Stimulated activated CD4-positive, alpha-beta T cell treated with anti-CD3 and anti-CD28 coated beads, Interleukin-1b, Interleukin-23, amount 100 ng/mL, for 1 hour (primary cell): ENCODE measurements around the gene PTPRK.

Experiments used
- DNase-seq, 2 donors: peaks; one replicate each; pipeline ENCODE4 v3.0.0-alpha.2; 2020; ENCODE audit warnings: low read depth in 2 of 2

The PTPRK gene

GRCh38 chr6:128515550-128516513 lies 4.6 kb downstream of the PTPRK start:
- DNase-seq = no peak

DNA sequence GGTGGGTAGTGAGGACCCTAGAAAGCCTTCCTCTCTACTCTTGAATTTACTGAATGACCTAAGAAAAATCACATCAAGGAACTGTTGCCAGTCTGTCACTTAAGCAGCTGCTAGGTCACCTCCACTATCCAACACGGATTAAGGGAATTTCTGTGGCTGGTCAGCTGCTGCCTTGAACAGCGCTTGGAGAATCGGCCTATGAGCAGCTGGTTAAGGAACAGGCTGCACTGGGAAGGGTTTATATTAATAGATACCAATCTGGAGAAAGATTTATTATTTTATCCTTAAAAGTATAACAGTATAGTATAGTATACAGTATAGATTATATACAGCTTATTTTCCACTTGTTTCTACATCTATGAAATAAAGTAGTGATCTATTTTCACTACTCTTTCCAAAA lies 6.5 kb downstream of the PTPRK start:
- DNase-seq = no peak

DNA sequence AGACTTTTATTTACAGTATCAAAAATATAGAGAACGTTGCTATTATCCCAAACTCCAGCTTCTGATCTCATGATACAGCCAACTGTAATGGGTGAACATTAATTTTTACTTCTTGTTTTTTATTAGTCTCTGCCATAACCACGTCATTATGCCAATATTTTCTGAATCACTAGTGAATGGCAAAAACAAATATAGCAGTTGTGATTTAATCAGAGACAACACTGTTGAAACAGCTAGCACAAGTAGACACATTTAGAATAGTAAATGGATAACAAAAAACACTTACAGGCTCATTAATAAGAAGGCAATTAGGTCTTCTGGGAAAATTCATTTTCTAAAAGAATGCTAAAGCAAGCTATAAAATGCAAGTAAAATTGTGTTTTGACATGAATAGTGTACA lies 8.1 kb downstream of the PTPRK start:
- DNase-seq = no peak

- no peak for DNase-seq
Measured at GRCh38 chr6:128511506-128511905, 8.9 kb downstream of the PTPRK start.

DNA sequence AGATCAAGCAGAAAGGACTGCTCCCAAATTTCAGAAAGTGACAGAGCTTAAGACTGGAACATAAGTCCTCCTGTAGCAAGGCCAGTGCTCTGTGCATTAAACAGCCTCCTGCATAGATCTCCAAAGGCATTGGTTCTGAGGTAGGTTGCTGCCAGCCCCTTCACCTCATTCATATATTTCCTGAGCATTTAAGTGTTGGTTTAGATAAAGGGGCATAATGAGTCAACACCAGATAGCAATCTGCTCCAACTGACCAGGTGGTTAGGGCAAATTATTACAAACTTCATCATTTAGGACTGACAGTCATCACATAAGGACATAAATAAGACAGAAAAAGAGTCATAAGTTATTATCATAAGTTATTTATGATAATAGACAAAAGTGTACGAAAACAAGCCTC lies 10.7 kb downstream of the PTPRK start:
- no peak for DNase-seq

GRCh38 chr6:128508588-128509296 lies 11.7 kb downstream of the PTPRK start:
- DNase-seq = no peak

- DNase-seq = no peak
Measured at GRCh38 chr6:128507337-128508310, 12.8 kb downstream of the PTPRK start.

GRCh38 chr6:128505603-128506002 lies 14.8 kb downstream of the PTPRK start:
- no peak for DNase-seq

GRCh38 chr6:128504003-128504654 lies 16.3 kb downstream of the PTPRK start:
- no peak for DNase-seq

DNA sequence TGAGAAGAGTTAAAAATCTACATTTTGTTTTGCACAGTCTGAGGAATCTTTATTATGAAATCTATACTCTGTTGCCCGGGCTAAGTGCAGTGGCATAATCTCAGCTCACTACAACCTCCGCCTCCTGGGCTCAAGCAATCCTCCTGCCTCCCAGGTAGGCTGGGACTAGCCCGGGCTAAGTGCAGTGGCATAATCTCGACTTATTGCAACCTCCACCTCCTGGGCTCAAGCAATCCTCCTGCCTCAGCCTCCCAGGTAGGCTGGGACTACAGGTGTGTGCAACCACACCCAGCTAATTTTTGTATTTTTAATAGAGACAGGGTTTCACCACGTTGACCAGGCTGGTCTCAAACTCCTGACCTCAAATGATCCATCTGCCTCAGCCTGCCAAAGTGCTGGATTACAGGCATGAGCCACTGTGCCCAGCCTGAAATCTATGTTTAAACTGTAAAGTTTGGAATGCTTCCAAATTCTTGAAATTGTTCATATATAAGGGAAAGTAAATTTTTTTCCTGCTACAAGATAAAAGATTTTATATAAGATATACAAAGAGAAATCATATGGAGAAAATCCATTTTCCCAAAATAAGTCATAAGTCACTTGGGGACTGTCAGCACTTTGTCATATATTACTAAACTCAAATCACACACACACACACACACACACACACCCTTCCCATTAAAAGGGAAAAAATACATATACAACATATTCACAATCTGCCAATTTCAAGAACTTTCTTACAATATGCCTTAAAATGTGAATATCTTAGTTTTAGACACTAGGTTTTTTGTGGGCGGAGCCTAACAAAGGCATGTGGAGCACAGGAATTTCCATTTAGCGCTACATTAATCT lies 19.4 kb downstream of the PTPRK start:
- DNase-seq = no peak

DNA sequence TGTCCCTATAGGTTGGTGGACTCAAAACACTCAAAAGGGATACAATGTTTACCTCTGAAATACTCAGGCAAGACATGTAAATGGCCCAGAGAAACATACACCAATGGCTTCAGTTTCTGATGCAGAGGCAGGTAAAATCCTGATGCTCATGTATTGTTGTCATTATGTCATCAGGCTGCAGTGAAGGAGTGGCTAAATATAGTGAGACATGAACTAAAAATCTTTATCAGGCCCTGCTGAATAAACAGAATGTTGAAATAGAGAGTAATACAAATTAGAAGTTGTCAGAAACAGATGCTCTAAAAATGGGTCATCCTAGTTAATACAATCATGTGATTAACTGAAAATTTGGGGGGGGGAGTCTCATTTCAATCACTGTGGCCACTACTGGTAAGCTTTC lies 20.4 kb downstream of the PTPRK start:
- DNase-seq = no peak

- DNase-seq = no peak
Measured at GRCh38 chr6:128499079-128499731, 21.2 kb downstream of the PTPRK start.

DNA sequence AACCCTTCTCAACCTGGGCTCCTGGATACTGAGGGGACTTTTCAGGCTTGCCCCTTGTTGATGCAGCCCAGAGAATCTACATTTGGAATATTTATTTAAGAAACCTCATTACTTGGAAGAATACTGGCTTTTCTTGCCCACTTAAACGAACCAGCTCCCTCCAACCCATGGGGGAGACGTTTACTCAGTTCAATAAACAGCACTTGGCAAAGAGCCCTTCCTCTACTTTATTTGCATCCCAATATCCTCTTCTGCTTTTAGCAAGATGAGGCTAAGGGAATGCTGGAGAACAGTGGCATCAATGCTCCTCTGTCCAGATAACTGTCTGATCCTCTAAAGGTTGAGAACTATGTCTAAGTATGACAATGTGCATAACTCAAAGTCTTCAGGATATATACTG lies 22.2 kb downstream of the PTPRK start:
- DNase-seq = no peak

- no peak for DNase-seq
Measured at GRCh38 chr6:128495536-128496333, 24.7 kb downstream of the PTPRK start.

- DNase-seq = no peak
Measured at GRCh38 chr6:128494440-128494839, 26.0 kb downstream of the PTPRK start.

DNA sequence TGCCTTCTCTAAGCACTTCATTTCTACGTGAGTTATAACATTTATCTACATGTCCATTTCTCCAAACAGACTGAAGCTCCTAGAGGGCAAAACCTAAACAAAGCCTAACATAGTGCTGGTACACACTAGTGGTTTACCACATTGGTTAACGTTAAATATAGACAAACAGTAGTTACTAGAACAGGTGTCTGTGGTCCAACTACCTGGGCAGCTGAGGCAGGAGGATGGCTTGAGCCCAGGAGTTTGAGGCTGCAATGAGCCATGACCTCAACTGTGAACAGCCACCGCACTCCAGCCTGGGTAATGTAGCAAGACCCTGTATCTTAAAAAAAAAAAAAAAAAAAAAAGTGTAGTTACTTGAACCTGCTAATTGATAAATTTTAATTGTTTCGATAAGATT lies 26.5 kb downstream of the PTPRK start:
- DNase-seq = no peak

GRCh38 chr6:128492386-128492785 lies 28.0 kb downstream of the PTPRK start:
- DNase-seq = no peak

- DNase-seq = no peak
Measured at GRCh38 chr6:128491610-128492206, 28.7 kb downstream of the PTPRK start.
